NT2/D1 (cell line): ENCODE measurements around the gene CD47.

Source experiments
- SUZ12 ChIP-seq: IDR thresholded peaks from 2 replicates; pipeline ENCODE4 v1.6.1; 2011; ENCODE audit not compliant: insufficient read length, insufficient read depth; ENCODE audit errors: extremely low read depth
- YY1 ChIP-seq: IDR thresholded peaks from 2 replicates; pipeline ENCODE4 v1.6.1; 2011; ENCODE audit not compliant: insufficient read length, insufficient read depth
- ZNF274 ChIP-seq: IDR thresholded peaks from 2 replicates; pipeline ENCODE4 v1.6.1; 2011; ENCODE audit warnings: mild to moderate bottlenecking, low read depth, low read length

- TF ChIP-seq ZNF274: no peak
- TF ChIP-seq YY1: no peak
- TF ChIP-seq SUZ12: no peak
Observed at GRCh38 chr3:107997671-107998070, 93.2 kb downstream of the CD47 start.
